HG03175 (cell line): ENCODE data around the gene TRPC5OS.

ENCODE experiments used
- ATAC-seq: cut with Tn5 transposase; IDR thresholded peaks from one replicate; pipeline ENCODE4 v1.9.1; 2021; ENCODE audit warnings: mild to moderate bottlenecking, moderate library complexity; ENCODE audit not compliant: unreplicated experiment

The TRPC5OS gene

DNA sequence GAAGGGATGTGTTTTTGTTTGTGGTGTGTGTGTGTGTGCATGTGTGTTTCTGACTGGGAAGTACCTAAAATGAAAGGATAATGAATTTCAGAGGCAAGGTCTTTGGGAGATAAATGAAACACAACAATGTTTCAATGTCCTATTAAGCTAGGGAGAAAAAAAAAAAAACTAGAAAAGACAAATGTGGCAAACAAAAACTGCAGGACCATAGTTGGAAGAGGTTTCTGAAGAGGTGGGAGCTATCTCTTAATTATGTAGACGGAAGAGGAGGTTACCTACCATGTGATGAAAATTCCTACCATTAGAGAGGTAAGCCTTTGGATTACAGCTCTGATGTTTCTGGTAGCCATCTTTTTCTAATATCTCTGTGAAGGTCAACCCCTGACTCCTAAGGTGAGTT is at the start of gene TRPC5OS:
TSS of gene TRPC5OS (plus strand) at position 301 of the 400 bp plus-strand sequence. CDS start 25,669 bp downstream, outside the sequence.
- ATAC-seq: no peak

DNA sequence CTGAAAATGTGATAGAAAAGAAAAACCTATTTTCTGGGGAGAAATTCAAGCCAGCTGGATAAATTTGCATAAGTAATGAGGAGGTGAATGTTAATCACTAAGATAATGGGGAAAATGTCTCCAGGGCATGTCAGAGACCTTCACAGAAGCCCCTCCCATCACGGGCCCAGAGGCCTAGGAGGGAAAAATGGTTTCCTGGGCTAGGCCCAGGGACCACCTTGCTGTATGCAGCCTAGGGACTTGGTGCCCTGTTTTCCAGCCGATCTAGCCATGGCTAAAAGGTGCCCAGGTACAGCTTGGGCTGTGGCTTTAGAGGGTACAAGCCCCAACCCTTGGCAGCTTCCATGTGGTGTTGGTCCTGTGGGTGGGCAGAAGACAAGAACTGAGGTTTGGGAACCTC is 46.6 kb upstream of the TRPC5OS start:
- no peak for ATAC-seq

DNA sequence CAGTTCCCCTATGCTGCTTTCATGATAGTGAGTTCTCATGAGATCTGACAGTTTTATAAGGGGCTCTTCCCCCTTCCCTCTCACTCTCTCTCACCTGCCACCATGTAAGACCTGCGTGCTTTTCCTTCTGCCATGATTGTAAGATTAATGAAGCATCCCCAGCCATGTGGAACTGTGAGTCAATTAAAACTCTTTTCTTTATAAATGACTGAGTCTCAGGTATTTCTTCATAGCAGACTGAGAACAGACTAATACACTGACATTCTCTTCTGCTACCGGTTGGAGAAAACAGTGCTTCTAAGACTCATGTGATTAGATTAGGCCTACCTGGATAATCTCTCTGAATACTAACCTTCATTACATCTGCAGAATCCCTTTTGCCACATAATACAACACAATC is 45.4 kb upstream of the TRPC5OS start:
- no peak for ATAC-seq

DNA sequence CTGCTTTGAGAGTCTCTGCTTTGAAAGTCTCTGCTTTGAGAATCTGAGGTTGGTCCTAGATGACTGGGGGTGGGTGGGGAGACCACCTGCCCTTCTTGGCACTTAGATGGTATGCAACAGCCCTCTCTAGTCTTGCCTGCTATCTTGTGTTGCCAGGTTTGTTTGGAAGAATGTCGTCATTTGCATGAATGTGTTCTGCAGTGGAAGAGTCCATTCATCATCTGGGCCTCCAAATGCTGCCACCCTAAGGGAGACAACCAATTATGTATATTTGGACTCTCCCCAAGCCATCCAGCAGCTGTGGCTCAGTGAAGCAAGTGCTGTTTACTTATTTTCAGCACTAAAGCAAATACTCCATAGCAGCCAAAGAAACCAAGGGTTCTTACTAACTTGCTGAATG is 44.6 kb upstream of the TRPC5OS start:
- ATAC-seq: no peak

DNA sequence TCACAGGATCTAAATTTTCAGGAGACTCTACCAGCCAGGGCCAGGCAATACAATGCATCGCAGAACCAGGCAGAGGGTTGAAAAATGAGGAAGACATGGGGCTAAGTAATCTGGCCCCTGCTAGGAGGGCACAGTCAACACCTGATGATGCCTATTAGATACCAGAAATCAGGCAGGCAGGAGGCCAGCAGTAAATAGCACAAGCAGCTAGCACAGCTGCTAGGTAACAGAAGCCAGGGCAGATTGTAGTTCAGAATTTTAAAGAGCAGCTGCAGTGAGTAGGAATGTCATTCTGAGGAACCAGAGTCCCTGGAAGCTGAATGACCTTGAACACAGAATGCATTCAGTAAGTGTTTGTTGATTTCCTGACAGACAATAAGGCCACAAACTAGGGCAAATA is 38.8 kb upstream of the TRPC5OS start:
- ATAC-seq: no peak

DNA sequence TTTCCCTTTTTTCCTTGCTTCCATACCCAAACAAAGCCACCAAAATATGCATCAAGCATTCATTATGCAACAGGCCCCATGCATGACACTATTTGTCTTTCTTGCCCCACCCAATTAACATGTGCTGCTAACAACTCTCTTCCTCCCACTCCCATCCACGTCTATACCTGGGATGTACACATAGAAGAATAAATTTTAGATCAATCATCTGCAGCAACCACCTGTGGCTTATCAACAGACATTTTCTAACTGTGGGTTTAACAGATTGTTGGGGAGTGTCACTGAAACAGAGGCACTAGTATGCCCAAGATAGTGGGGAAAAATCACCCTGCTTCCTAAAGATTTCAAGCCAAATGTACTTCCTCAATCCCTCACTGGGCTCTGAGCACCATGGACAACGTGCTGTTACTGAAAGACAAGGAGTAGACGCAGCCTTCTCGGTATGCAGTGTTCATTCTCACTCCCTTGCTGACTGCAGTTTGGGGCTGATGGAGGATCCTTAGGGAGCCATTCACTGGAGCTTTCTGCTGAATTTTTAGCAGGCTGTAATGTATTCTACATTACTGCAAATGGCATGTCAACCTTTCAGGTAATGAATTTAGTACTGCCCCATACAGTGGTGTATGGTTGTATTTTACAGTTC is 28.4 kb upstream of the TRPC5OS start:
- ATAC-seq: no peak

DNA sequence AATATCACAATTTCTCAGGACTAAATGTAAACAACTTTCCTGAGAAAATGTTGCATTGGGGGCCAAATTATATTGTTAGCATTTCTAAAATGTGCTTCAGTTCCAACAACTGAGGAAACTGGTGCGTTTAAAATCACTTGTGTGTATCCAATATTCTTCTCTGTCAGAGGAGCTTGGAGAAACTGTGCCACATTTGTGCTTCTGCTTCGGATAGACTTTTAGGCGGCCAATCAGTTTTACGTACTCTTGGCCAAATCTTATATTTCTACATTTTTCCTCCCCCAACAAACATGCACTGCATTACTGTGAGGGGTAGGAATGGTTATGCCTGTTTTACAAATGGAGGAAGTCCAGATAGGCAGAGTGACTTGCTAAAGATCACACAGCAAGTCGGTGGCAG is 27.4 kb upstream of the TRPC5OS start:
- no peak for ATAC-seq

DNA sequence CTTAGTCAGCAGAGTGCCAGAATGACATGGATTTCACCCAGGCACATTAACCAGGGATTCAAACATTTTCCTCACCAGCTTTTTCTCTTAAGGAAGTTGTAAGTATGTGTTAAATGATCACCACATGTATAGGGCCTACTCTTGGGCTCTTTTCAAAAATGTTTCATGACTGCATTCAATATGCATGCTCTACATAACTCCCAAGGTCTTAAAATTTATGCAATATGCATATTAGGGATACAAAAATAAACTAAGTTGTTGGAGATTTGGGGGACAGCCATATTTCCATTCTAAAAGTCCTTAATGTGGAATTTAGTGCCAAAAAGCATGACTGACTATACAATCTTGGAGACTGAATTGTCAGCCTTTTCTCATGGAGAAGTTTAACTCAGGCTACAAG is 25.0 kb upstream of the TRPC5OS start:
- no peak for ATAC-seq

DNA sequence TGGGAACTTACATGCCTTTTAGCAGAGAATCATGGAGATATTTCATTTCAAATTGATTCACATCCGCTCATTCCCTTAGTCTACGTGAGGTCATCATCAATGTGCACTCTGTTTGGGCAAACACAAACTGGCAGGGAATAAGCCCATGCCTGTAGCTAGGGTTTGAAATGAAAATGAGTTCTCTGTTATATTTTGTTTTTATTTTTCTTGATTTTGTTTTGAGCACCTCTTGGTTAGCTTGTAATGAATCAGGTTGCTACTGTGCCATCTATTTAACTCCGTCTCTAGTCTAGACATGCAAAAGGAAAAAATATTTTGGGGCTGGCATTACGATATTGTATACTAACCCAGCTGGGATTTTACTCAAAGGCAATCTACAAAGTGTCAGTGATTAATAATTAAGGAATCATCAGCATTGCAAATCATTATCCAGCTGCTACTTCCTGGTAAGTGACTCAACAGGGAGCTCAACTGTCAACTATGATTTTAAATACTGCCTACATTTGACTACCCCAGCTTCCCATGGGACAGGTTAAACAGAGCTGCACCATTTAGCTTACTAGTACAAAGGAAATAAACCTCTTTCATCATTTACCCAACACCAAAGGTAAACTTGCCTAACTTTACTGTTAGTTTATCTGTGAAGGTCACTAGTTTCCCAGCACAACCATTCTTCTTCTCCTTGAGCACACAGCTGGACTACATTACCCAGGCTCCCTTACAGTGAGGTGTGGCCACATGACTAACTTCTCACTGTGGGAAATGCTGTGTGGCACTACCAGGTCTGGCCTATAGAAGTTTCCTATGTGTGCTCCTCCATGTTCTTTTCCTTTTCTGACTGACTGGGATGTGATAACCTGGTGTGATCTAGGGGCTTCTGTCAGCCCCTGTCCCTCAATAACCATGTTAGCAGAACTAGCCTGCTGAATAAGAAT is 21.2 kb upstream of the TRPC5OS start:
- peak; percentile 49 for ATAC-seq

DNA sequence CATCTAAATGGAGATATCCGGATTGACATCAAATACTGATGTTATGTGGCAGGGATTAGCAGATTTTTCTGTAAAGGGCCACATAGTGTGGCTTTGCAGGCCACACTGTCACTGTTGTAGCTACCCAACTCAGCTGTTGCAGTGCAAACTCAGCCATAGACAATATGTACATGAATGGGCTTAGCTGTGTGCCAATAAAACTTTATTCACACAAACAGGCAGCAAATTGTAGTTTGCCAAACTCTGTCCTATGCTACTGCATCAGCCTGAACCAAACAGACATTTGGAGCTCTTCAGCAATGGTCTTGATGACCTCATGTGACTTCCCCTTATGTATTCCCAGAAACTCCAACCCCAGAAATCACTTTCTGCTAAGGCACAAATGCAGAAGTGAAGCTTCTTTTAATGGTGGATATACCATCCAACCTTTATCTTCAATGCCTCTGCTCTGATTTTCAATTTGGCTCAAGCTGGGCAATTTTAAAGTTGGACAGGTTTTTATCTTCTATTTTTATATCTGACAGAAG is 18.4 kb upstream of the TRPC5OS start:
- no peak for ATAC-seq

DNA sequence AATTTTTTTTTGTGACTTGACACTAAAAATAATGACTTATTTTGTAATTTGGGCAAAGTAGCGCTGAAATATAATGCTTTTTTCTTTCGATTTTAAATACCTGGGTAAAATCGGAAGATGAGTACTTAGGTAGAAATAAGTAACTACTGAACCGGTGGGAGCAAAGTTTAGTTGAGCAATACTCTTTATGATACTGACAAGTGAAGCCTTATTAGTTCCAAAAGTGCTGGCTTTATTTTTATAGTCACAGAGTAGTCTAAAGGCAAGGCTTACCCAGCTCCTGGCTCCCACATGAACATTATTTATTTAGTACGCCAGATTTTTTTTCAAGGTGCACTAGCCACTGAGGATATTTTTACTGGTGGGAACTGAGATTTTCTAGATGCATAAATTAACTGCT is 14.4 kb upstream of the TRPC5OS start:
- ATAC-seq: no peak

DNA sequence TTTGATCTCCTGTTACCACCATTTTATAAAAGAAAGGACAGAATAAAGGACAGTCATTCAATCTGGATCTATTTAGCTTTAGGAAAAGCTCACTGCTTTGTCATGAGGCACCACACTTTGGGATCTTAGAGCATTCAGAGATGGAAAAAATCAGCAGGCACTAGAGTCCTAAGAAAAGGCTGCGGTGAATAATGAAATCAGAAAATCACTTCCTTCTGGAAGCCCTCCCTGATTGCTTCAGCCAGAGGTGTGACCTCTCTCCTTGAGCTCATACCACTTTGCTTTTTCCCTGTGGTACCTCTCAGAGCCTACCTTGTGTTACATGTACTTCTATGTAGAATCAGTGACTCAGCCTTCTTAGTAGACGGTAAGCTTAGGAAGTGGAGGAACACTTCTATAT is 8.7 kb upstream of the TRPC5OS start:
- no peak for ATAC-seq

DNA sequence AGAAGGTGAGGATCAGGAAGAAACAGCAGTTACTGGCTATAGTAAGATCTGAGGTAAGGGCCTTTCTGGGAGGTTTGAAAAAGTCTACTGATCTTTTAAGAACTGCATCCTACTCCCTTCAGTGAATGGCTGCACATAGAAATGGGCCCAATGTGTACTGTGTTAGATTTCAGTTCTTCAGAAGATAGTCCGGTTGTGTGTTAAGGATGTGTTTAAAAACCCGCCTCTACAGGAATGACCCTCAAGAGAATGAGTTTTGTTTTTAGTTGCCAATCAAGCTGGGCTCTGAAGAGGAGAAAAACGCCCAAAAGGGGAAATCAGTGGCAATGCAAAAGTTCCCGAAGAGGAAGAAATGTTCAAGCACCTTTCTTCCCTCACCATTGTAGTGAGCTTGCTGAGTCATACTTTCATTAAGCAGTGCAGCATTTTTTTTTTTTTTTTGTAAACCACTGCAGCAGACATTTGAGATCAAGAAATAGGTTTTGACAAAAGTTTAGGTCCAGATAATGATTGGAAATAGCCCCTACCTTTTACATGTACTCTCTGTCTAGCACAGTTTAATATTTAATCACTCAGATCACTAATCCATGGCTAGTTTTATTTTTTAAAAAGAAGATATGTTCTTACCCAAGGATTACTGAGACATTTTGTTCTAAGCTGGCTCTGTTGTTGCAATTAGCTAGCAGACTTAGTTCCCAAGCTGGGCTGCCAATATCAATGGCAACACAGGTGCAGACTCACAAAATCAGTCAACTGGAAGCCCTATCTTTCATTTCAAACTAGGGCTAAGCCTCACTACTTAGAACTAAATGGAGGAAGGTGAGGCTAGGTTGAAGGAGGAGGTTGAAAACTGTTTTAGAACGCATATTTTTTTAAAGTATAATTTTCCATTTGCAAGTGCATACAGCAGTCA is 7.0 kb upstream of the TRPC5OS start:
- ATAC-seq: peak; percentile 32

DNA sequence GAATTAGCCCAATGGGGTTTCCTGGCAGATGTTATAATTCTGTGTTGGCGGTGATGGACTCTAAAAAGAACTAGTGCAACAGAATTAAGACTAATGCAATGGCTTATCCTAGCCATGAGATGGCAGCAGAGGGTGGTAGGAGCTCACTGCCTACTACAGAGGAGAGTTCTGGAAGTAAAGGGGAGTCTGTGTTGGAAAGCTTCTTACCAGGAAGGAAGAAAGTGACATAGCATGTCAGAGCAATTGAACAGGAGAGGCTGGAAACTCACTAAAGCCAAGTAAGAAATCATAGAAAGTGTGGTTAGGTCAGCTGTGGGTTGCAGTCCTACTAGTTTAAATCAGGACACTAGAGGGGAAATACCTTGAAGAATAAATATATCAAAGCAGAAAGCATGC is 6.3 kb upstream of the TRPC5OS start:
- ATAC-seq: peak; percentile 93

DNA sequence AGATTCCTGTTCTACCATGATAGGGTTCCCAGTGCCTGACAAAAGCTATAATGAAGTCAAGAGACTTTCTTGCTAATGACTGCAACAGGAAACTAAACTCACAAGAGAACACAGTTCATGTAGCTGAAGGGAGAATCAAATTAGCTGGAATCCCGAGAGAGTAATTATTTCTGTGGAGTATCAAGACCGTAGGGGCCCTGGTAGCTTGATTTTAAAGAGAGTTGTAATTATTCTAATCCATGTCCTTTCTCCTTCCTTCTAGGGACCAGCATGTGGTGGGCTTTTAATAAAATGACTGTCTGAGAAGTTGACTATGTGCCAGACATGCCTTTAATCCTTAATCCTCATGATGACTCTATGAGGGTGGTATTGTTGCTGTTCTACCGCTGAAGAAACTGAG is 1.7 kb upstream of the TRPC5OS start:
- ATAC-seq: no peak

DNA sequence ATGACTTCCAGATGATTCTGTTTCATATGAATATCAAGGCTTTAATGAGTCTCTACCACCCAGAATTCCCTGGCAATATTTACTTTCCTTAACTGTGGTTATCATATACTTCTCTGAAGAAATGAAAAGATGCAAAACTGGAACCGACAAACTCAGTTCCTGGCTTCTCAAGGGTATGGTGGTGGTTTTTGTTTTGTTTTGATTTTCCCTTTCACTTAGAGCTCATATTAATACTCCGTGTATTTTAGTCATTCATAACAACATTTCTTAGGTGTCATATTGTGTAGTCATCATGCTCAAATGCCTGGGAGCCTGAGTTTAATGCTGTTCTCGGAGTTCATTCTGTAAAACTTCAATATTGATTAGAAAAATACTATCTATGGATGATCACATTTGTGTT is 665 bp downstream of the TRPC5OS start:
- ATAC-seq: no peak

DNA sequence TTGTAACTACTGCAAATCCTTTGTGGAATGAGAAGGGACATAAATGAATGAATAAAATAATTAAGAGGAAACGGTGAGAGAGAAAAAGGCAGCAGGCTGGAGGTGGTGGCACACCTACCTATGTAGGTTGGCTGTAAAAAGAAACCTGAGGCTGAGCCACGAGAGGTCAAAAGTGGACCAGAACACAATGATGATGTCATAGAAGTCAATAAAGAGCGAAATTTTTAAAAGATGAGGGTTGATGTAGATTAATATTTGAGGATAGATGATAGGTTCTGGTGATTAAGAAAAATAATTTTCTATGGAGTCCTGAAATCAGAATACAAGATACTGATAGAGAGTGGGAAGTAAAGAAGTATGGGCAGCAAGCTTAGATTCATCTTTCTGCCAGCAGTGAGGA is 1.7 kb downstream of the TRPC5OS start:
- ATAC-seq: no peak

DNA sequence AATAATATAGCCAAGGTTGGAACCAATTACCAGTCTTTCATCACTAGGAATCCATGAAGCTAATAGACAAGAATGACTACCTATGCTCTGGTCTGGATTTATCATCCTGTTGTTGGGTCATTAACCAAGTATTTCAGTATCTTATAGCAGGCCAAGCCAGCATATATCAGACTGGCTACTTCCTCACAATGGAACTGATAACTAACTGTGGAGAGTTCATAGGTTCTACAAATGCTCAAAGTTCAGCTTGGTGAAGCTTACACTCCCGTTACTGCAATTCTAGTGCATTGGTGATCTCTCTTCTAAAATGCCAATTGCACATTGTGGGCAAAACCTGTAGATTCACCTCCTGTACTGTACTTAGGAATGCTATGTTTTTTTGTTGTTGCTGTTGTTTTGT is 4.8 kb downstream of the TRPC5OS start:
- no peak for ATAC-seq

DNA sequence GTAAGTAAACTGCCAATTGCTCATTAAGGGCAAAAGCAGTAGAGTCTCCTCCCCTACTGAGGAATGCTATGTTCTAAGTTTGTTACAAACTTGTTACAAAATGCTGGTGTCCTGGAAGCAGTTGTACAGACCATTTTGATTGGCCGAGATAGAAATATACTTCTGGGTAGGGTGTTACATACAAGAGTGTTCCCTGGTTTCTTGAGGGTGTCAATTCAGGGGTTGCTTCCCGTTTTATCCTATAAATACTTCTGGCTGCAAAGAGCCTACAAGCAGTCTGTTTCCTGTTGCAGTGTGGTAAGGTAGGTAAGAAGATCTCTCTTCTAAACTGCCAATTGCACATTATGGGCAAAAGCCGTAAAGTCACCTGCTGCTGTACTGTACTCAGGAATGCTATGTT is 5.7 kb downstream of the TRPC5OS start:
- no peak for ATAC-seq

DNA sequence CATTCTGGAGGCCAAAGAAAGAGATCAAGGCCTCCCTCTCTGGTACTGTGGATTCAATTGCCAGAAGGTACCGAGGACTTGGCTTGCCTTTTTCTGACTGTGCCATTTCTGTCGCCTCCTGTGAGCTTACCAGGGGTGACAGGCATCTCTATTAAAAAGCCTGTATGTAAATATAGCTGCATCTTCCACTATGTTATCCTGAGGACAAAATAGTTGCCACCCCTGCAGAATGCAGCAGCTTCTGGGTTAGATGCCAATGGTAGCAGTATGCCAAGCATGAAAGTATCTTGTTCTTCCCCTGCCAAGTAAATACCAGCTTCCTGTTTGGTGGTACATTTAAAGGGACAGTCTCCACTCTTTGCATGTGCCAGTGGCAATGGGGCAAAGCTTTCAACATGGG is 10.7 kb downstream of the TRPC5OS start:
- no peak for ATAC-seq

DNA sequence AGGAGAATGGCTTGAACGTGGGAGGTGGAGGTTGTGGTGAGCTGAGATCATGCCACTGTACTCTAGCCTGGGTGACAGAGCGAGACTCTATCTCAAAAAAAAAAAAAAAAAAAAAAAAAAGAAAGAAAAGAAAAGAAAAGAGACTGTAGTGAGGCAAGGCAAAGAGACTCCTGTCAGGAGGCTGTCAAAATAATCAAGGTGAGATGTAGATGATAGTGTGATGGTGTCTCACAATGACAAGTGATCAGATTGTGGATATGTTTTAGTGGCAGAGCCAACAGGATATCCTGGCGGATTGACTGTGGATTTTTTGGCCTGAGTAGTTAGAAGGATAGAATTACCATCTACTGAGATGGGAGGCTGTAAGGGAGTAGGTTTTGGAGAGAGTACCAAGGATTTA is 12.6 kb downstream of the TRPC5OS start:
- ATAC-seq: no peak
